ENCODE results near the gene RGS1.

GRCh38 chr1:192571668-192572067, 3.9 kb upstream of the RGS1 start:
- TF ChIP-seq CTCF (IDR thresholded peaks at IDR 0.05) = no peak
- TF ChIP-seq POLR2A (IDR thresholded peaks at IDR 0.05) = no peak
